Activated T-cell treated with anti-CD3 and anti-CD28 coated beads, Interleukin-2, amount 50 U/mL, for 24 hours (primary cell): ENCODE measurements around the gene CERS3.
A peak's percentile ranks its signal among the peaks of the same experiment; 100 is the strongest.

Source experiments
- DNase-seq: peaks from one replicate; pipeline ENCODE4 v3.0.0-alpha.2; 2020
- H3K27ac Mint-ChIP-seq: 2 replicates; pipeline ENCODE4 v1.8.0; 2020; ENCODE audit warnings: mild to moderate bottlenecking, mixed read lengths
- H3K27me3 Mint-ChIP-seq: 2 replicates; pipeline ENCODE4 v1.8.0; 2020; ENCODE audit warnings: mixed read lengths
- H3K36me3 Mint-ChIP-seq: 2 replicates; pipeline ENCODE4 v1.8.0; 2020; ENCODE audit warnings: low read depth, mixed read lengths
- H3K4me1 Mint-ChIP-seq: 2 replicates; pipeline ENCODE4 v1.8.0; 2020; ENCODE audit warnings: low read depth, mixed read lengths
- H3K4me3 Mint-ChIP-seq: 2 replicates; pipeline ENCODE4 v1.8.0; 2020; ENCODE audit warnings: mild to moderate bottlenecking, moderate library complexity, mixed read lengths
- H3K9me3 Mint-ChIP-seq: 2 replicates; pipeline ENCODE4 v1.8.0; 2020; ENCODE audit warnings: mixed read lengths

CERS3 gene

DNA sequence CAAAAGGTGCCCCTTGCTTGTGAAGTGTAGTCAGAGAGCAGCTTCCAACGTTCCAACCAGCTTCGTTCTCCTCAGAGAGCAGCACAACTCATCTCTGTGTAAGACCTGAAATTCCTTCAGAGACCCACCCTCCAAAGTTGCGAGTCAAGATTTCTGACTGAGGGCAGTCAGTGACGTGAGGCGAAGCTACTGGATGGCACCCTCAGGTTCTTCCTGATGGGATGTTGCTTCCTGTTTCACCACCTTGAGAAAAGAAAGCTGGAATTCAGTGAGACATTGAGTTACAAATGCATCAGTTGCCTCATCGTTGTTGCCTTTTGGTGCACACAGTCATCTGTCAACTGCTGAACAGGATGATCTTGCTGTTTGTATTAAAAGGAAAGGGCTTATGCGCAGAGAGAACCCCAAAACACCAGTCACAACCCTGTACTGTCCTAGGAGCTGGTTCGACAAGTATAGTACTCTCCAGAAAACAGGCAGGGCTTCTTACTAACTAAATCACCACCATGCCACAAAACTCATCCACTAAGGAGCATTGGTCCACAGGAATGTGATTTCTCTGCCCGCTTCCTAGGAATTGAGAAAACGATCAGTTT, at the start of gene CERS3:
TSS of gene CERS3 (minus strand) at position 118 of the 596 bp plus-strand sequence. CDS start 27,101 bp downstream, outside the sequence.
- Mint-ChIP-seq H3K27ac (no peak within 1 kb of the TSS), H3K27me3 (no peaks in the 10 kb centered on the region), H3K4me1 (peaks cover 10% of the 10 kb centered on the region), H3K9me3 (no peaks in the 10 kb centered on the region), H3K4me3 (no peak within 1 kb of the TSS), H3K36me3 (no peaks in the 10 kb centered on the region)
- DNase-seq = no peak

DNA sequence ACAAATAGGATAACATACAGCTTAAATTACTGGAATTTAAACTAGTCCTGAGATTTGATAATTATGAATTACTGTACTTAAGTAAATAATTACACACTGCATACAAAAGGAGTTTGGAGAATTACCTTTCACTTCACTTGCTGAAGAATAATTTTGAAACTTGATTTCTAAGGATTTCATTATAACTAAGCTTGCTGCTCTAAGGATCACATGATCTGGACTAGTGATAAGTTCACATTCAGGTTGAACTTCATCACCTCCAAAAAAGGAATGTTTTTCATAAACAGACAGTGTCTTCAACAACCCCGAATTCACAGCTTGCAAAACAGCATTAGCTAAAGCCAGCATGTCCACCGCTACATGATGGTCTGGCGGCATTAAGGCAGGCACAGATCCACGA, 44.8 kb upstream of the CERS3 start:
- Mint-ChIP-seq H3K9me3 (peaks cover 2% of the 10 kb centered on the region), H3K27me3 (no peaks in the 10 kb centered on the region), H3K27ac (peak overlapping the region; percentile 86), H3K36me3 (peaks cover 94% of the 10 kb centered on the region), H3K4me1 (peaks cover 62% of the 10 kb centered on the region), H3K4me3 (no peak overlapping the region)
- DNase-seq = no peak

DNA sequence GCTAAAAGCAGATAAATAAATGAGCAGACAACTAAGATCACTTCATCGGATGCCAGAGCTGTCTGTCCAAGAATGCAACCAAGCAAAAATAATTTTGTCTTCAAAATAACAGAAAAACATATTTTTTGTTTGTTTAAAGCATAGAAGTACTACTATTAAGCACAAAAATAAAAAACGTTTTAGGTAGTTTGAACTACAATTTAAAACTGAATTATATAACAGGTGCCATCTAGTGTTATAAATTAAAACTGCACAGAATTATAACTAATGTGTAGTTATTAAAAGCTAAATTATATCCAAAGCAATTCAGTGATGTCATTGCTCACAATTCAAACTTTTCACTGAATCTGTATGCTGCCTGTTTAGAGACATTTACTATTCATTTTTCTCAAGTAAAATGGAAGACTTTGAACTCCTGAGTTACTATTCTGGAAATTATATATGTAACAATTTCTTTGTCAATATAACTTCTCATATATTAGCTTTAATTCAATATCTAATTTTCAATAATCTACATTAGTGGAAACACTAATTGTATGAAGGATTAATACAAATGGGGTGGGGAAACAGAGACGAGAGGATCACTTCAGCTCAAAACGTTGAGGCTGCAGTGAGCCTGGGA, 43.7 kb upstream of the CERS3 start:
- H3K36me3 Mint-ChIP-seq = peaks cover 99% of the 10 kb centered on the region
- H3K4me3 Mint-ChIP-seq = no peak overlapping the region
- H3K27me3 Mint-ChIP-seq = no peaks in the 10 kb centered on the region
- peaks cover 60% of the 10 kb centered on the region for H3K4me1 Mint-ChIP-seq
- no peaks in the 10 kb centered on the region for H3K9me3 Mint-ChIP-seq
- DNase-seq = no peak
- peak overlapping the region; percentile 63 for H3K27ac Mint-ChIP-seq

DNA sequence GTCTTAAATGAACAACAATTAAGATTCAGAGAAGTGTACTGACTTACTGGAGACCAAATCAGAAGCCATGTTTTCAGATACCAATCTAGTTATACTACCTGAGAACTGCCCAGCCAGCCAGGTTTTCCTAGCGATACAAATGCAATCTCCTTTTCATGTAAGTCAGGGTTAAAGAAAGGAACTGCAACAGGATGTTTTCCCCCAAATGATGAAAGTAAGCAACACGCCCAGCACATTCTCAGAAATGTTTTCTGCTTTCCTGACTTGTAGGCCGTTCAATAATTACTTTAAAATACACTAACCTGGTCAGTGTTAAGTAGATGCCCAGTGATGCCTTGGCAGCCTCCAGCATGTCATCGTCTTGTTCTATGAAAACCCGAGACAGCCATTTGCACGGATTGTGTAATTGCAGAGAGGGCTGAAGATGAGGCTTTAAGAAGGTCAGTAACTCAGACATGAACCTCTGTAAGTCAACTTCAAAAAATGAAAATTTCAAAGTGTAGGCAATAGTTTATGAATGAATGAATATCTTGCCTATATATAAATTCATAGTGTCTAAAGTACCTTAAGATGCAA, 42.9 kb upstream of the CERS3 start:
- peaks cover 99% of the 10 kb centered on the region for H3K36me3 Mint-ChIP-seq
- DNase-seq = no peak
- no peaks in the 10 kb centered on the region for H3K9me3 Mint-ChIP-seq
- H3K4me1 Mint-ChIP-seq = peaks cover 54% of the 10 kb centered on the region
- no peak overlapping the region for H3K4me3 Mint-ChIP-seq
- no peaks in the 10 kb centered on the region for H3K27me3 Mint-ChIP-seq
- peak overlapping the region; percentile 62 for H3K27ac Mint-ChIP-seq

DNA sequence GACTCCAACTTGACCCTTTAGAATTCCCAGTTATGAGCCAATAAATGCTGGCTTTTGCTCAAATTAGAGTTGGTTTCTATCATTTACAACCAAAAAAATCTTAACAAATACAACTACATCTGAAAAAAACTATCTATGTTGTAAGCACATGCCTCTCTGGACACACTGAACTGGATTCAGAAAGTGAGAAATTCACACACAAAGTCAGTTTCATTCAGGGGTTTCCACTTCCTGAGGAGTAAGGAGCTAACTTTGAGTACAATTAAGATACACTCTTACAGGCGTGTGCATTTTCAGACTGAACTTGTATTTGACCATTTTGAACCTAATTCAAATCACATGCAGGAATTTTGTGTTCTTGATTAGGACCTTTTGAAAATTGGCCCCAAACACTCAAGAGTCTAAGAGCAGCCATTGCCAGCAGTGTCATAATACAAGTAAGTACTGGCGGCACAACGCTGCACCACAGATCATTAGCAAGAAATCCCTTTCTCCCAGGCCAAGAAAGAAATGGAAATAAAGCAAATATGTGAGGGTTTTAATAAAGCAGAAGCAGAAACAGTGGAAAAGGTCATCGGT, 42.1 kb upstream of the CERS3 start:
- H3K9me3 Mint-ChIP-seq = no peaks in the 10 kb centered on the region
- no peak for DNase-seq
- peaks cover 49% of the 10 kb centered on the region for H3K4me1 Mint-ChIP-seq
- no peaks in the 10 kb centered on the region for H3K27me3 Mint-ChIP-seq
- peaks cover 99% of the 10 kb centered on the region for H3K36me3 Mint-ChIP-seq
- no peak overlapping the region for H3K4me3 Mint-ChIP-seq
- peak overlapping the region; percentile 62 for H3K27ac Mint-ChIP-seq

DNA sequence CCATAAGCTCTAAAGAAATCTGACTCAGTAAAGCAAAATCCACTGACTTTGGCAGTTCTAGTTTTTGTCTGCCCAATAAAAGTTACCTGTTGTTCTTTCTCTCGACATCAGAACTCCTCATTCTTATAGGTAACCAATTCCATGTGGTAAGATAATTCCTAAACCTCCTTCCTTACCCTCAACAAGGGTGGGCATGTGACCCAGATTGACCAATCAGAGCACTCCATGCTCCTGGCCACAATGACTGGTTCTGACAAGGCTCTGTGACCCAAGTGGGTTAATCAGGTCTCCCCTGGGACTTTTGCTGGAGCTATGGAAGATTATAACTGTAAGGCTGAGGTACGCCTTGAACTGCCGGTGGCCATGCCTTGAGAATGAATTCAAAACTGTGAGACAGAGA, 41.5 kb upstream of the CERS3 start:
- Mint-ChIP-seq H3K27me3 (no peaks in the 10 kb centered on the region), H3K4me1 (peaks cover 43% of the 10 kb centered on the region), H3K27ac (peak overlapping the region; percentile 62), H3K36me3 (peaks cover 97% of the 10 kb centered on the region), H3K4me3 (no peak overlapping the region), H3K9me3 (no peaks in the 10 kb centered on the region)
- DNase-seq = no peak

DNA sequence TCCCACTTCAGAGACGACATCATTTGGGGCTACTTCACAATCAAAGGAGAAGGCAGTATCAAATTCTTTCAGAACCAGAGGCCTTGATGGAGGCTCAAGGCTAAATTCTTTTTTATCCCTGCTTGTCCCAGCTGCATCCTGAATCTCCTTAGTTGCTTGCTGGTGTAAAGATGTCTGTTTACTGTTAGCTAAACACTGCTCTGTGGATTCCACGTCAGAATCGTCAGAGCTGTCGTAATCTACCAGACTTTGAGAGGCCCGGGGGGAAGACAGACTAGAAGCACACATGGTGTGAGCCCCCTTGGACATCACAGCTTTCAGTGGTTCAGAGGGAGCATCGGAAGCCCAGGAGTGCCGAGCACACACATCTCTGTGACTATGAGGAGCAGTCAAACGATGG, 40.6 kb upstream of the CERS3 start:
- H3K27me3 Mint-ChIP-seq = no peaks in the 10 kb centered on the region
- no peaks in the 10 kb centered on the region for H3K9me3 Mint-ChIP-seq
- H3K4me3 Mint-ChIP-seq = no peak overlapping the region
- no peak for DNase-seq
- peak overlapping the region; percentile 53 for H3K27ac Mint-ChIP-seq
- peaks cover 95% of the 10 kb centered on the region for H3K36me3 Mint-ChIP-seq
- H3K4me1 Mint-ChIP-seq = peaks cover 40% of the 10 kb centered on the region

DNA sequence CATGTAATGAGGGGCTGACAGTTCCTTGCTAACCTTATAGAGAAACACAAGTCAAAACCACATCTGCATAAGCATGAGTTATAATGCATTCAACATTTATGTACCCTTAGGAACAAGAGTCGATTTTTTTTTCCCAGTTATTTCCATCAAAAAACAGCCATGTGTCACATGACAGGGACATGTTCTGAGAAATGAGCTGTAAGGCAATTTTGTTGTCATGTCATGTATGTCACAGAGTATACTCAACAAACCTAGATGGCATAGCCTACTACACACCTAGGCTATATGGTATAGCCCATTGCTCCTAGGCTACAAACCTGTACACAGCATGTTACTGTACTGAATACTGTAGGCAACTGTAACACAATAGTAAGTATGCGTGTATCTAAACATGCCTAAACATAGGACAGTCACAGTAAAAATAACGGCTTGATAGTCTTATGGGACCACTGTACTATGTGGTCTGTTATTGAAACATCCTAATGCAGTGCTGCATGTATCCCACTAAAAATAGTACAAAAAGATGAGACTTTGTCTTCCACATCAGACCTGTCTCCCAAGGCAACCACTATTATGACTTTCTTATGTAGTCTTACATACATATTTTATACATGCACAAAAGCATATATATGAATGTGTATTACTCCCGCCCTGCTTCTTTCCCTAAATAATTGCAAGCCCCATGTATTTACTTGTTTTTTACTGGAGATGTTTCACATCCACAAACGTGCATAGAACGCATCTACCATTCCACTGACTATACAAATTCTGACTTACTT, 38.3 kb upstream of the CERS3 start:
- Mint-ChIP-seq H3K4me1 (peaks cover 25% of the 10 kb centered on the region), H3K27me3 (no peaks in the 10 kb centered on the region), H3K4me3 (no peak overlapping the region), H3K27ac (no peak overlapping the region), H3K9me3 (no peaks in the 10 kb centered on the region), H3K36me3 (peaks cover 95% of the 10 kb centered on the region)
- no peak for DNase-seq

DNA sequence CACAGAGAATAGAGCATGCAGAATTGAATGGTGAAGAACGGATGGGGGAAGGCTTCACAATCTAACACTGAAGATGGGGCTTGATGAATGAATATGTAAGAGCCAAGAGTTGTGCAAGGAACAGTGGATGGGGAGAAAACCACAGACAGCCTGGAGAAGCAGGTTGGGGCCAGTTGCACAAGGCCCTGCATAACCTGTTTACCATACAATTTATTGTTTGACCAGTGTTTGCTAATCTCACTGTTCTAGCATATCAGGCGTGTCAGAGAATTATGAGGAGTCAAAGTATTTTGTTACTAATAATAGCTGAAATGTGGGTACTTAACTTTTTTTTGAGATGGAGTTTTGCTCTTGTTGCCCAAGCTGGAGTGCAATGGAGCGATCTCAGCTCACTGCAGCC, 36.8 kb upstream of the CERS3 start:
- Mint-ChIP-seq H3K27ac (no peak overlapping the region), H3K36me3 (peaks cover 93% of the 10 kb centered on the region)

DNA sequence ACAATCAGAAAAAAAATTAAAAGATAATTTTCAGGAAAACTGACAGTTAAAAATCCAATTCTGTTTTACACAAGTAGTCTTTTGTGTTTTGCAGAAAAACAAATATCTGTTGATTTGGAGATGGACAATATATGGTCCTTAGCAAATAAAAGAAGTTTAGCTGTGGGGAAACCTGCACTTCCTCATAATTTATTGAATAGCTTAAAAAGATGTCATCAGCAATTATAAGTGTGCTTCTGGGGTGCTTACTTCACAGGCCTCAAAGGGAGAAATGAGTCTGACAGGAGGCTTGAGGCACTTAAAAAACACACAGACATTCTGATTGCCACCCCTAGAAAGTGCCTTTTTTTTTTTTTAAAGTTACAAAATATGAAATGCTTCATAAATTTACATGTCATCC, 31.6 kb upstream of the CERS3 start:
- H3K4me3 Mint-ChIP-seq = no peak overlapping the region
- no peak for DNase-seq
- H3K4me1 Mint-ChIP-seq = no peaks in the 10 kb centered on the region
- peaks cover 61% of the 10 kb centered on the region for H3K36me3 Mint-ChIP-seq
- H3K27ac Mint-ChIP-seq = no peak overlapping the region
- H3K27me3 Mint-ChIP-seq = no peaks in the 10 kb centered on the region
- no peaks in the 10 kb centered on the region for H3K9me3 Mint-ChIP-seq

More for the DNA sequence above, 36.8 kb upstream of the CERS3 start:
- no peaks in the 10 kb centered on the region for H3K27me3 Mint-ChIP-seq
- H3K4me3 Mint-ChIP-seq = no peak overlapping the region
- H3K4me1 Mint-ChIP-seq = peaks cover 10% of the 10 kb centered on the region
- no peaks in the 10 kb centered on the region for H3K9me3 Mint-ChIP-seq
- DNase-seq = no peak

DNA sequence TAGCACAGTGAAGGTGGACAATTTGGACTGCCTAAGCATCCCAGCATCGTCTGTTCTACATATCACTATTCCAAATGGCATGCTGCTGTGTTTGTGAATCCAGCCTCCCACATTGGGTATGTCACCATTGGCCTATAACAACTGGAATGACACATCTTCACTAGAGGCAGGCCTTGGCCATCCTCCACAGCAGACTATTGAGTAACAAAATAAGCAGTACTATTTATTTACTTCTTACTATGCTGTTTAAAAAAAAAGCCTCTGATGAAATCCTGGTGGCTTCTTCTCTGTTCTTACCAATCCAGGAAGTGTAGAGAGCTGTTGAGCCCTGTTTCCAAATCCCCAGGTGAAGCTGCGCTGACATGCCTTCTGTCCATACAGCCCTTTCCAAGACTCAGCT, 30.6 kb upstream of the CERS3 start:
- no peak overlapping the region for H3K27ac Mint-ChIP-seq
- no peaks in the 10 kb centered on the region for H3K9me3 Mint-ChIP-seq
- H3K36me3 Mint-ChIP-seq = peaks cover 56% of the 10 kb centered on the region
- no peaks in the 10 kb centered on the region for H3K27me3 Mint-ChIP-seq
- no peak overlapping the region for H3K4me3 Mint-ChIP-seq
- H3K4me1 Mint-ChIP-seq = no peaks in the 10 kb centered on the region
- DNase-seq = no peak

DNA sequence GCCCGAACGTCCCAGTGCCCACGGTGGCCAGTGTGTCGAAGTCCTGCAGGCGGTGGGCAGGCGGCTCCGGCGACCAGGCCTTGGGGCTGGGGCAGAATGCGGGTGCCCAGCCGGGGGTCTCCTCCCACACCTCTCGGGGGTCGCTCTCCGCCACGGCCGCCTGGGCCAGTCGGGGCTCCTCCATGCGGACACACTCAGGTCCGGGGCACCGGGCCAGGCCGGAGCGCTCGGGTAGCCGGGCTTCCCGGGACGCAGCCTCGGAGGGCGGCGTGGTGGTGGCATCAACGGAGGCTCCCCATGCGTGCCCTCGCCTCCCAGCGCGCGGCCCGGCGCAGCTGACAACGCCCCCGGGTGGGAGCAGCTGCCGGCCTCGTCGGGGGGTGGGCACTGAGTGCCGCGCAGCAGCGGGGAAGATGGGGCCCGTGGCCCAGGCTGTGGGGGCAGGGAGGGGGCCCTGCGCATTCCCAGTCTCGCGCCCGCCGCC, 30.1 kb upstream of the CERS3 start:
- H3K4me1 Mint-ChIP-seq = no peaks in the 10 kb centered on the region
- H3K27me3 Mint-ChIP-seq = no peaks in the 10 kb centered on the region
- H3K36me3 Mint-ChIP-seq = peaks cover 55% of the 10 kb centered on the region
- no peak overlapping the region for H3K4me3 Mint-ChIP-seq
- no peaks in the 10 kb centered on the region for H3K9me3 Mint-ChIP-seq
- DNase-seq = no peak
- no peak overlapping the region for H3K27ac Mint-ChIP-seq

DNA sequence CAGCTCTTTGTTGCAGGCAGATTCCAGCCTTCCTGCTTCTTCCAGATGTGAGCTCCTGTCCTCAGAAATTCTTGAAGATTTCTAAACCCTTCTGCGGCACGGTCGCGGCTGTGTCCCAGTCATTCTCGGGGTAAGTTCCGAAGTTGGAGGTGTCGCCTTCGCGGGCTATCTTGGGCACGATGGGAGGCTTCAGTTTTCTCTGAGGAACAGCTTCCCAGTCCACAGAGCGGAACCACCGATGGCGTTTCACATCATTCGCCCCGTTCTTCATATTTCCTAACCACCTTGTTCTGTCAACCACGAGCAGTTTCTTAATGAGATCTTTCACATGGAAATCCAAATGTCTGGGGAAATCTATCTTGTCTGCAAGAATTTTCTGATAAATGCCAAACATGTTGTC, 24.7 kb upstream of the CERS3 start:
- no peaks in the 10 kb centered on the region for H3K27me3 Mint-ChIP-seq
- no peaks in the 10 kb centered on the region for H3K9me3 Mint-ChIP-seq
- no peak overlapping the region for H3K4me3 Mint-ChIP-seq
- H3K4me1 Mint-ChIP-seq = no peaks in the 10 kb centered on the region
- DNase-seq = no peak
- H3K27ac Mint-ChIP-seq = peak overlapping the region; percentile 33
- H3K36me3 Mint-ChIP-seq = peaks cover 51% of the 10 kb centered on the region

DNA sequence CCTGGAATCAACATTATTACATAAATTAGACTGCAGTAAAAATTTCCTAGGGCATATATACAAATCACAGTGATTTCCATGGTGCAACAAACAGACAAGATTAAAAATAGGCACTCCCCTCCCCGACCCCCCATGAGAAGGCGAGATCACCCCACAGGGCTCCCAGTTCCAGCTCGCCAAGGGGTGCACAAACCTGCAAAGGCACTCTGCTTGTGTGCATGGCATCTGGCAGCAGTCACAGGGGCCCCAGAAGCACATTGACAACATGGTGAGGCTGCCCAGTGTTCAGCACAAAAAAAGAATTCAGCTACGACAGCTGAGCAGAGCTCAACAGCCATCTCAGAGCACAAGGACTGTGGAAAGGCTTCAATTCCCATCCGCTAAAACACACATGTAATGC, 19.2 kb upstream of the CERS3 start:
- no peaks in the 10 kb centered on the region for H3K9me3 Mint-ChIP-seq
- peaks cover 7% of the 10 kb centered on the region for H3K4me1 Mint-ChIP-seq
- no peak overlapping the region for H3K27ac Mint-ChIP-seq
- H3K36me3 Mint-ChIP-seq = peaks cover 31% of the 10 kb centered on the region
- H3K27me3 Mint-ChIP-seq = no peaks in the 10 kb centered on the region
- H3K4me3 Mint-ChIP-seq = no peak overlapping the region
- no peak for DNase-seq
